Progenitor cell of endocrine pancreas (in vitro differentiated cells): Measurements from ENCODE around the gene FNIP1. TPM values are rescaled to one million over a fixed set of nuclear protein-coding genes. Genes with fewer than 3 reads are reported as not detected.

Source experiments
- DNase-seq: peaks from one replicate; pipeline ENCODE4 v3.0.0; 2021; ENCODE audit warnings: low spot score; ENCODE audit not compliant: unreplicated experiment
- H3K27ac Mint-ChIP-seq: 2 replicates; pipeline ENCODE4 v1.8.0; 2021; ENCODE audit warnings: mild to moderate bottlenecking, moderate library complexity, mixed read lengths
- H3K27me3 Mint-ChIP-seq: 2 replicates; pipeline ENCODE4 v1.8.0; 2021; ENCODE audit warnings: mixed read lengths
- H3K36me3 Mint-ChIP-seq: 2 replicates; pipeline ENCODE4 v1.8.0; 2022; ENCODE audit warnings: mixed read lengths; ENCODE audit not compliant: insufficient read depth
- H3K4me1 Mint-ChIP-seq: 2 replicates; pipeline ENCODE4 v1.8.0; 2021; ENCODE audit warnings: low read depth, mixed read lengths
- H3K4me3 Mint-ChIP-seq: 2 replicates; pipeline ENCODE4 v1.8.0; 2021; ENCODE audit warnings: low read depth, mild to moderate bottlenecking, moderate library complexity, mixed read lengths
- H3K9me3 Mint-ChIP-seq: 2 replicates; pipeline ENCODE4 v1.8.0; 2021; ENCODE audit warnings: low read depth, mixed read lengths
- total RNA-seq: library from RNA; stranded (reverse); gene quantifications from 2 replicates; pipeline ENCODE4 v1.2.1, GENCODE V29; 2021
- TF ChIP-seq, protein P1 (sequence below): fragments of 200-600 bp; sonication (generic); IDR thresholded peaks from one replicate; pipeline ENCODE4 v1.5.0; 2021; ENCODE audit warnings: antibody characterized with exemption, mild to moderate bottlenecking; ENCODE audit not compliant: unreplicated experiment

FNIP1 gene
- total RNA-seq, 1 donor from 2014 or later: 28.8 TPM

DNA sequence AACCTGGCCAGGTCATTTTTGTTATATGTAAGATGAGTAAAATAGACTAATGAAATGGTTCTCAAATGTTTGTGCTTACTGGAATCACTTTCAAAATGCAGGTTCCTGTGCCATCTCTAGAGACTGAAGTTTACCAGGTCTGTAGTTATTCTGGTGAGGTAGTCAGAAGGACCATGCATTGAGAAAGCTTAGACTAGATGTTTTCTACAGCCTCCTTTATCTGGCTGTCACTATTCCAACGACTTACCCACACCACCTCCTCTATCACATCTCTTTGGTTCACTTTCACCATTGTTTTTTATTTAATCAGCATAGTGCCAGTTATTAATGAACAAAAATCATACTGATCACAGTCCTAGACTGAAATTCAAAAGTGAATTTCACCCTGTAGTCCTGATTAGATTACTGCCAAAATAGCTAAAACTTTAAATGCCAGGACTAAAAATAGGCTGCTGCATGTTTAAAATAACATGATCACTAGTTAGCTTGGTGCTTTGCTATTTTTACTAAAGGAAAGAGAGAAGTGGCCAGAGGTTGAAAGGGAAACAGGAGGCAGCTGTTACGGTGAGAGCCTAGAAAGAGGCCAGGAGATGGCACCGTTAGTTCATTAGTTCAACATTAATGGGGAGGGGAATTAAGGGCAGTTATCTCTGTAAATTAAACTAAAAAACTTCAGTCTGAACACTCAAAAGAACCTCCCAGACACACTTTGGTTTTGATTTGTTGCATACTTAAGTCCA is 13.9 kb upstream of the FNIP1 start:
- Mint-ChIP-seq H3K27me3 (peaks cover 3% of the 10 kb centered on the region), H3K27ac (no peak overlapping the region), H3K4me3 (no peak overlapping the region), H3K4me1 (no peaks in the 10 kb centered on the region), H3K9me3 (no peaks in the 10 kb centered on the region), H3K36me3 (no peaks in the 10 kb centered on the region)
- DNase-seq: no peak
- TF ChIP-seq, protein P1, sequence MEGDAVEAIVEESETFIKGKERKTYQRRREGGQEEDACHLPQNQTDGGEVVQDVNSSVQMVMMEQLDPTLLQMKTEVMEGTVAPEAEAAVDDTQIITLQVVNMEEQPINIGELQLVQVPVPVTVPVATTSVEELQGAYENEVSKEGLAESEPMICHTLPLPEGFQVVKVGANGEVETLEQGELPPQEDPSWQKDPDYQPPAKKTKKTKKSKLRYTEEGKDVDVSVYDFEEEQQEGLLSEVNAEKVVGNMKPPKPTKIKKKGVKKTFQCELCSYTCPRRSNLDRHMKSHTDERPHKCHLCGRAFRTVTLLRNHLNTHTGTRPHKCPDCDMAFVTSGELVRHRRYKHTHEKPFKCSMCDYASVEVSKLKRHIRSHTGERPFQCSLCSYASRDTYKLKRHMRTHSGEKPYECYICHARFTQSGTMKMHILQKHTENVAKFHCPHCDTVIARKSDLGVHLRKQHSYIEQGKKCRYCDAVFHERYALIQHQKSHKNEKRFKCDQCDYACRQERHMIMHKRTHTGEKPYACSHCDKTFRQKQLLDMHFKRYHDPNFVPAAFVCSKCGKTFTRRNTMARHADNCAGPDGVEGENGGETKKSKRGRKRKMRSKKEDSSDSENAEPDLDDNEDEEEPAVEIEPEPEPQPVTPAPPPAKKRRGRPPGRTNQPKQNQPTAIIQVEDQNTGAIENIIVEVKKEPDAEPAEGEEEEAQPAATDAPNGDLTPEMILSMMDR: peak; percentile 28

DNA sequence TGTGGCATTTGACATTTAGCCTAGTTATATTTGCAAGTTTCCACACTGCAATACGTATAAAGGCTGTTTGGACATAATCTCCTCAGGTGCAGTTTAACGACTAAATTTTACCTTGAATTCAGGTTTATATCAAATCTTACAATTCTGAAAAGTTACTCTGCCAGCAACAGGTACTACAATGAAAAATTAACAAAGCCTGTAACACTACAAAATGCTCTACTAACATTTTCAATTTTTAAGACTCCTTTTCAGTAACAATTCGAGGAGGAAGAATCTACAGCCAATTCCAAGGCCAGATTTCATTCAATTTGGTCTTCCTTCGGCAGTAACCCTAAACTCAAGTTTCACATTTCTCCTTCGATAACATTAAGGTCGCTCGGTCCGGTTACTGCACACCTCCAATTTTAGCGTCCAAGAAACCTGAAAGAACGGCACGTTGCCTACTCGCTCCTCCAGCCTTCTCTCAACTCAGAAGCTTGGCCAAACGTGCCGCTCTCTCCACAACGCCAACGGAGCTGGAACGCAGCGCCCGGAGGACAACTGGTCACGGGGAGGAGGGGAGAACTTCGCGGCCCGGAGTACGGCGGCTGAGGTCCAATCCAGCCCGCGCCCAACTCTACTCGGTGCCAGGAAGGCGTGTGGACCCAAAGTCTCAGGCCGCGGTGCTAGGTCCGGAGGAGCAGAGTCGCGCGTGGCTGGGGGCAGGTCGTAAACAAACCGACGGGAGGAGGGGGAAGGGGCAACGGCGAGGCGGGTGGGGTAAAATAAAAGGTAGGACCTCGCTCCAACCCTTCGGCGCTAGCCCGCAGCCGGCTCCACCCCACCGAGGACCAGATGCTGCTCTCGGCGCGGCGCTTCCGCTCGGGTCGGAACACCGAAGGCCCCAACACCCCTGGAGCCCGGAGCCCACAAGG is 681 bp downstream of the FNIP1 start:
- Mint-ChIP-seq H3K27me3 (peaks cover 4% of the 10 kb centered on the region), H3K27ac (peak overlapping the region; percentile 99), H3K36me3 (peaks cover 4% of the 10 kb centered on the region), H3K4me1 (peaks cover 16% of the 10 kb centered on the region), H3K4me3 (peak overlapping the region; percentile 98), H3K9me3 (no peaks in the 10 kb centered on the region)
- peak; percentile 42 for DNase-seq
- TF ChIP-seq, protein P1: no peak

DNA sequence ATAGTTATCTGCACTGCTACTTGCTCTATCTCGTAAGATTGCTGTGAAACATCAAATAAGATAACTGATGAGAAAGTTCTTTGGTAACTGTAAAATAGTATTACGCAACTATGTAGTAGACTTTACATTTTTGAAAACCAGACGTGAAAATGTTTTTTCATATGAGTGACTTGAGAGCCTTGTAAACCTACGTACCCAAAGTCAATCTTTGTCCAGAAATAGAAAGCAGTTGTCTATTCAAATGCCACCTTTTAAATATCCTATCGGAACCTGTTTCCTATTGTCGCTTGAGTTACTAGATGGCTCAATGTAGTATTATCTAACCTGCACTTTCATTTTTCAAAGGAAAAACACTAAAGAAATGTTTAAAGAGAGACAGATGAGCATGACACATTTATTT is 1.6 kb downstream of the FNIP1 start:
- no peak for DNase-seq
- TF ChIP-seq, protein P1: no peak
- Mint-ChIP-seq H3K27ac (peak overlapping the region; percentile 92), H3K4me3 (peak overlapping the region; percentile 98), H3K4me1 (peaks cover 16% of the 10 kb centered on the region), H3K9me3 (no peaks in the 10 kb centered on the region), H3K36me3 (peaks cover 4% of the 10 kb centered on the region), H3K27me3 (no peaks in the 10 kb centered on the region)

DNA sequence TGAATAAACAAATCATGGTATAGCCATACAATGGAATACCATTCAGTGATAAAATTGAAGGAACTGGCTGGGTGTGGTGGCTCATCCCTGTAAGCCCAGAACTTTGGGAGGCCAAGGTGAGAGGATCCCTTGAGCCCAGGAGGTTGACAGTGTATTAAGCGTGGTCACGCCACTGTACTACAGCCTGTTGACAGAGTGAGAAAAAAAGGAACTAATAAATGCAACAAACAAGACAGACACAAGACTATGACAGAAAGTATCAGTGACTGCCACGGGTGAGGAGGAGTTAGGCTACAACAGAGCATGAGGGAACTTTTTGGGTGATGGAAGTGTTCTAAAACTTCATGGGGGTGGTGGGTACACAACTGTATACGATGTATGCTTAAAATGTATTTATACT is 2.2 kb downstream of the FNIP1 start:
- Mint-ChIP-seq H3K4me1 (peaks cover 16% of the 10 kb centered on the region), H3K27ac (no peak overlapping the region)

DNA sequence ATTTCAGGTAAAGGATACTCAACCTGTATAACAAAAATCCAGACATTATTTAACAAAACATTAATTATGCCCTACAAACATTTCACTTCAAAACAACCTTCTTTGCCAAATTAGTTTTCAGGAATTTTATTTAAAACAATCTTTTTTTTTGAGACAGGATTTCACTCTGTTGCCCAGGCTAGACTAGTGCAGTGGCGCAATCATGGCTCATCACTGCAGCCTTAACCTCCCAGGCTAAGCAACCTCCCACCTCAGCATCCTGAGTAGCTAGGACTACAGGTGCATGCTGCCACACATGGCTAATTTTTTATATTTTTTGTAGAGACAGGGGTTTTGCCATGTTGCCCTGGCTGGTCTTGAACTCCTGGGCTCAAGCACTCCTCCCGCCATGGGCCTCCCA is 3.9 kb downstream of the FNIP1 start:
- DNase-seq: no peak
- no peak overlapping the region for H3K27ac Mint-ChIP-seq
- no peaks in the 10 kb centered on the region for H3K27me3 Mint-ChIP-seq
- H3K9me3 Mint-ChIP-seq: peaks cover 5% of the 10 kb centered on the region
- TF ChIP-seq, protein P1: no peak
- peaks cover 8% of the 10 kb centered on the region for H3K36me3 Mint-ChIP-seq
- peaks cover 18% of the 10 kb centered on the region for H3K4me1 Mint-ChIP-seq
- no peak overlapping the region for H3K4me3 Mint-ChIP-seq

More for the DNA sequence above, 2.2 kb downstream of the FNIP1 start:
- DNase-seq: no peak
- Mint-ChIP-seq H3K9me3 (peaks cover 2% of the 10 kb centered on the region), H3K36me3 (peaks cover 4% of the 10 kb centered on the region), H3K27me3 (no peaks in the 10 kb centered on the region), H3K4me3 (peak overlapping the region; percentile 51)
- TF ChIP-seq, protein P1: no peak
